WI38 (cell line): ENCODE results near the gene MTFMT.

Experiments used
- H3K4me3 ChIP-seq: 2 replicates; pipeline ENCODE4 v1.5.1; 2011; ENCODE audit warnings: low read depth, mild to moderate bottlenecking, control low read depth, low read length
- CTCF ChIP-seq: IDR thresholded peaks from 2 replicates; pipeline ENCODE4 v1.5.1; 2012; ENCODE audit warnings: low read depth, mild to moderate bottlenecking, control low read depth, low read length

Gene MTFMT

GRCh38 chr15:65042776-65043327 is 13.4 kb upstream of the MTFMT start:
- TF ChIP-seq CTCF, result no peak
- no peak overlapping the region for H3K4me3 ChIP-seq

GRCh38 chr15:65041787-65042186 is 12.3 kb upstream of the MTFMT start:
- TF ChIP-seq CTCF, result no peak
- no peak overlapping the region for H3K4me3 ChIP-seq

GRCh38 chr15:65040461-65040860 is 11.0 kb upstream of the MTFMT start:
- no peak for TF ChIP-seq CTCF
- H3K4me3 ChIP-seq, result no peak overlapping the region

GRCh38 chr15:65038836-65039235 is 9.4 kb upstream of the MTFMT start:
- no peak overlapping the region for H3K4me3 ChIP-seq
- no peak for TF ChIP-seq CTCF

GRCh38 chr15:65038428-65038827 is 9.0 kb upstream of the MTFMT start:
- no peak for TF ChIP-seq CTCF
- no peak overlapping the region for H3K4me3 ChIP-seq

GRCh38 chr15:65037309-65037708 is 7.9 kb upstream of the MTFMT start:
- H3K4me3 ChIP-seq, result no peak overlapping the region
- TF ChIP-seq CTCF, result no peak

GRCh38 chr15:65034719-65035118 is 5.3 kb upstream of the MTFMT start:
- TF ChIP-seq CTCF, result no peak
- H3K4me3 ChIP-seq, result no peak overlapping the region
